SK-N-SH treated with all-trans-retinoic acid at 6 μM for 48 hours (cell line): ENCODE data around the gene RIMBP2.

Source experiments
- ATAC-seq: fragments of 200-7000 bp; cut with Tn5 transposase; 3 replicates; pipeline ENCODE4 v1.9.1; 2020; ENCODE audit warnings: mild to moderate bottlenecking, moderate library complexity
- ARNTL ChIP-seq: fragments of 450-650 bp; formaldehyde crosslinking; IDR thresholded peaks from 2 replicates; pipeline ENCODE4 v1.5.0; 2020; ENCODE audit warnings: low read depth, mild to moderate bottlenecking, moderate library complexity, borderline replicate concordance
- BACH2 ChIP-seq: fragments of 250-450 bp; sonication (Bioruptor Pico); IDR thresholded peaks from 2 replicates; pipeline ENCODE4 v1.9.0; 2021; ENCODE audit warnings: mild to moderate bottlenecking, borderline replicate concordance
- CSDC2 ChIP-seq: fragments of 250-450 bp; sonication (Bioruptor Pico); IDR thresholded peaks from 2 replicates; pipeline ENCODE4 v1.5.0; 2020; ENCODE audit warnings: mild to moderate bottlenecking, moderate library complexity
- CSRNP3 ChIP-seq: fragments of 250-450 bp; sonication (Bioruptor Pico); IDR thresholded peaks from 2 replicates; pipeline ENCODE4 v1.5.1; 2021; ENCODE audit warnings: mild to moderate bottlenecking, moderate library complexity
- ISL1 ChIP-seq: fragments of 250-450 bp; sonication (Bioruptor Pico); IDR thresholded peaks from 2 replicates; pipeline ENCODE4 v2.1.2; 2022; ENCODE audit warnings: mild to moderate bottlenecking, moderate library complexity
- OSR1 ChIP-seq: fragments of 250-450 bp; sonication (Bioruptor Pico); IDR thresholded peaks from 2 replicates; pipeline ENCODE4 v1.8.0; 2022; ENCODE audit warnings: moderate library complexity, mild to moderate bottlenecking, inconsistent platforms
- PPARA ChIP-seq: fragments of 250-450 bp; sonication (Bioruptor Pico); IDR thresholded peaks from 2 replicates; pipeline ENCODE4 v1.5.0; 2020; ENCODE audit warnings: mild to moderate bottlenecking, borderline replicate concordance
- RARB ChIP-seq: fragments of 250-450 bp; sonication (Bioruptor Pico); IDR thresholded peaks from 2 replicates; pipeline ENCODE4 v1.8.0; 2021; ENCODE audit warnings: mild to moderate bottlenecking, moderate library complexity
- SNAI2 ChIP-seq: fragments of 250-450 bp; sonication (Bioruptor Pico); IDR thresholded peaks from 2 replicates; pipeline ENCODE4 v1.5.0; 2020; ENCODE audit warnings: mild to moderate bottlenecking, moderate library complexity
- TCF4 ChIP-seq: fragments of 250-450 bp; sonication (Bioruptor Pico); IDR thresholded peaks from 2 replicates; pipeline ENCODE4 v1.8.0; 2021; ENCODE audit warnings: mild to moderate bottlenecking, moderate library complexity, borderline replicate concordance
- TSHZ2 ChIP-seq: fragments of 250-450 bp; sonication (Bioruptor Pico); IDR thresholded peaks from 2 replicates; pipeline ENCODE4 v1.5.0; 2020; ENCODE audit warnings: mild to moderate bottlenecking, moderate library complexity
- ZC3H10 ChIP-seq: fragments of 250-450 bp; sonication (Bioruptor Pico); IDR thresholded peaks from 2 replicates; pipeline ENCODE4 v1.5.1; 2021; ENCODE audit warnings: mild to moderate bottlenecking, moderate library complexity
- ZFP3 ChIP-seq: fragments of 250-450 bp; sonication (Bioruptor Pico); IDR thresholded peaks from 2 replicates; pipeline ENCODE4 v1.5.0; 2020; ENCODE audit warnings: mild to moderate bottlenecking, moderate library complexity
- ZFP30 ChIP-seq: fragments of 450-650 bp; formaldehyde crosslinking; IDR thresholded peaks from 2 replicates; pipeline ENCODE4 v1.5.0; 2022; ENCODE audit warnings: mild to moderate bottlenecking, moderate library complexity
- ZNF565 ChIP-seq: fragments of 450-650 bp; formaldehyde crosslinking; conservative IDR thresholded peaks from 2 replicates; pipeline ENCODE4 v1.5.0; 2020; ENCODE audit warnings: low read depth, mild to moderate bottlenecking, moderate library complexity
- ZNF70 ChIP-seq: fragments of 450-650 bp; formaldehyde crosslinking; IDR thresholded peaks from 2 replicates; pipeline ENCODE4 v1.5.0; 2020; ENCODE audit warnings: mild to moderate bottlenecking, moderate library complexity
- TF ChIP-seq, protein P1 (sequence below): fragments of 250-450 bp; sonication (Bioruptor Pico); IDR thresholded peaks from 2 replicates; pipeline ENCODE4 v1.5.1; 2020; ENCODE audit warnings: low read depth, mild to moderate bottlenecking, moderate library complexity
- TF ChIP-seq, protein P2 (sequence below): fragments of 250-450 bp; sonication (Bioruptor Pico); IDR thresholded peaks from 2 replicates; pipeline ENCODE4 v1.8.0; 2020; ENCODE audit warnings: mild to moderate bottlenecking, moderate library complexity, borderline replicate concordance
- TF ChIP-seq, protein P3 (sequence below): fragments of 250-450 bp; sonication (Bioruptor Pico); IDR thresholded peaks from 2 replicates; pipeline ENCODE4 v1.8.0; 2021; ENCODE audit warnings: low read depth, mild to moderate bottlenecking, moderate library complexity, borderline replicate concordance

Gene RIMBP2

DNA sequence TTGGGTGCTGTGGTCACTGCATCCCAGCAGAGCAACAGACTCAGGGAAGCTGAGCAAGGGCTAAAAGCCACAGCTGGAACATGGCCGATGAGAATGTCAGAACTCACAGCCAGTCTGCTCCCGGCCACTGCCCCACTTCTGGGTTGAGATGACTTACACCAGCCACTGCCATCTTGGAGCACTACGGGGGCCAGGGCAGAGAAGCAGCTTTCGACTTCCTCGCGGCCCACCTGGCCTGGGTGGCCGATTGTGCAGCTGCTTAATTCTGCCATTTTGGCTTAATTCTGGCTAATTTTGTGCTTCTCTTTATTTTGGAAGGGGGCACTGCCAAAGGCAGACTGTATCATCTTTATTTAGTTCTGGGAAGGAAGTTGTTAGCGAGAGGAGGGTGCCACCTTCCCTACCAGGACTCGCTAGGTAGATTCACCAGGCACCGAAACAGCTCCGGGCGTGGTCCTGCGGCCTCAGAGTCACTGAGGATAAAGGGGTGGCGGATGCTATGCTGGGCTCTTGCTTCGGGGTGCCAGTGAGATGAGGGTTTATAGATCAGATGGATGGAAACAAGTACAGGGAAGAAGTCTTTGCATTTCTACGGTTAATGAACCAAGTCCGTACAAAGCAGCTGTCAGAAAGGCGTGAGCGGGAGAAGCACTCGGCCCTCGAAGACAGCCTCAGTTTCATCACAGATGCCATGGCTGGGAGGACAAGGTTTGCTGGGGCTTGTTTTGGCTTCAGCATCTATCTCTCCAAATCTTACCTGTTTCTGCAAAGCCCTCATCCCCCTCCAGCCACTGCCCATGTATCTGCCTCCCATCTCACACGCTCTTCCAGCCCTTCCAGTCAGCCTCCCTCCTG, 230.6 kb downstream of the RIMBP2 start:
- no peak for ATAC-seq
- TF ChIP-seq, protein P1, sequence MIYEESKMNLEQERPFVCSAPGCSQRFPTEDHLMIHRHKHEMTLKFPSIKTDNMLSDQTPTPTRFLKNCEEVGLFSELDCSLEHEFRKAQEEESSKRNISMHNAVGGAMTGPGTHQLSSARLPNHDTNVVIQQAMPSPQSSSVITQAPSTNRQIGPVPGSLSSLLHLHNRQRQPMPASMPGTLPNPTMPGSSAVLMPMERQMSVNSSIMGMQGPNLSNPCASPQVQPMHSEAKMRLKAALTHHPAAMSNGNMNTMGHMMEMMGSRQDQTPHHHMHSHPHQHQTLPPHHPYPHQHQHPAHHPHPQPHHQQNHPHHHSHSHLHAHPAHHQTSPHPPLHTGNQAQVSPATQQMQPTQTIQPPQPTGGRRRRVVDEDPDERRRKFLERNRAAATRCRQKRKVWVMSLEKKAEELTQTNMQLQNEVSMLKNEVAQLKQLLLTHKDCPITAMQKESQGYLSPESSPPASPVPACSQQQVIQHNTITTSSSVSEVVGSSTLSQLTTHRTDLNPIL, result no peak
- no peak for TF ChIP-seq CSRNP3 (CRISPR knock-in tag)
- TF ChIP-seq BACH2 (CRISPR knock-in tag), result no peak
- no peak for TF ChIP-seq SNAI2
- no peak for TF ChIP-seq ZFP3
- TF ChIP-seq ZFP30, result no peak
- TF ChIP-seq TCF4 (CRISPR knock-in tag), result no peak
- TF ChIP-seq CSDC2, result no peak
- TF ChIP-seq, protein P2, sequence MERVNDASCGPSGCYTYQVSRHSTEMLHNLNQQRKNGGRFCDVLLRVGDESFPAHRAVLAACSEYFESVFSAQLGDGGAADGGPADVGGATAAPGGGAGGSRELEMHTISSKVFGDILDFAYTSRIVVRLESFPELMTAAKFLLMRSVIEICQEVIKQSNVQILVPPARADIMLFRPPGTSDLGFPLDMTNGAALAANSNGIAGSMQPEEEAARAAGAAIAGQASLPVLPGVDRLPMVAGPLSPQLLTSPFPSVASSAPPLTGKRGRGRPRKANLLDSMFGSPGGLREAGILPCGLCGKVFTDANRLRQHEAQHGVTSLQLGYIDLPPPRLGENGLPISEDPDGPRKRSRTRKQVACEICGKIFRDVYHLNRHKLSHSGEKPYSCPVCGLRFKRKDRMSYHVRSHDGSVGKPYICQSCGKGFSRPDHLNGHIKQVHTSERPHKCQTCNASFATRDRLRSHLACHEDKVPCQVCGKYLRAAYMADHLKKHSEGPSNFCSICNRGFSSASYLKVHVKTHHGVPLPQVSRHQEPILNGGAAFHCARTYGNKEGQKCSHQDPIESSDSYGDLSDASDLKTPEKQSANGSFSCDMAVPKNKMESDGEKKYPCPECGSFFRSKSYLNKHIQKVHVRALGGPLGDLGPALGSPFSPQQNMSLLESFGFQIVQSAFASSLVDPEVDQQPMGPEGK (CRISPR knock-in tag), result no peak
- TF ChIP-seq ZC3H10 (CRISPR knock-in tag), result no peak
- TF ChIP-seq ISL1 (CRISPR knock-in tag), result no peak
- no peak for TF ChIP-seq PPARA (CRISPR knock-in tag)
- TF ChIP-seq, protein P3, sequence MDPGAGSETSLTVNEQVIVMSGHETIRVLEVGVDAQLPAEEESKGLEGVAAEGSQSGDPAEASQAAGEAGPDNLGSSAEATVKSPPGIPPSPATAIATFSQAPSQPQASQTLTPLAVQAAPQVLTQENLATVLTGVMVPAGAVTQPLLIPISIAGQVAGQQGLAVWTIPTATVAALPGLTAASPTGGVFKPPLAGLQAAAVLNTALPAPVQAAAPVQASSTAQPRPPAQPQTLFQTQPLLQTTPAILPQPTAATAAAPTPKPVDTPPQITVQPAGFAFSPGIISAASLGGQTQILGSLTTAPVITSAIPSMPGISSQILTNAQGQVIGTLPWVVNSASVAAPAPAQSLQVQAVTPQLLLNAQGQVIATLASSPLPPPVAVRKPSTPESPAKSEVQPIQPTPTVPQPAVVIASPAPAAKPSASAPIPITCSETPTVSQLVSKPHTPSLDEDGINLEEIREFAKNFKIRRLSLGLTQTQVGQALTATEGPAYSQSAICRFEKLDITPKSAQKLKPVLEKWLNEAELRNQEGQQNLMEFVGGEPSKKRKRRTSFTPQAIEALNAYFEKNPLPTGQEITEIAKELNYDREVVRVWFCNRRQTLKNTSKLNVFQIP (CRISPR knock-in tag), result no peak
- TF ChIP-seq RARB, result no peak
- no peak for TF ChIP-seq ZNF70 (CRISPR knock-in tag)

DNA sequence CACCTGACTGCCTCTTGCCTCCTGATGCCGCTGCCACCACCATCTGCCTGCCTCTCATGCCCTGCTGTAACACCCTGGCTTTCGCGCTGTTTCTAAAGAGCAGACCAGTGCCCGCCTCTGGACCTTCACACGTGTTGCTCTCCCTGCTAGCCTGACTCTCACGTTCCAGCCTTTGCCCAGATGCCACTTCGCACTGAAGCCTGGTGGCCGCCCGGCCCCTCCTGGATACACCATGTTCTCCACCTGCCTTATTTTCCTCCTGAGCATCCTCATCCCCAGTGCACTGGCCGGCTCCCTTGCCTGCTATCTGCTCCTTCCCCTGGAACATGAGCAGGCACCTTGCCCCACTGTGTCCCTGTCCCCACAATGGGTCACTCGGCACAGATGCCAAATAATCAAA, 231.9 kb downstream of the RIMBP2 start:
- TF ChIP-seq ZFP30, result no peak
- TF ChIP-seq TSHZ2 (CRISPR knock-in tag), result no peak
- TF ChIP-seq ZNF565 (CRISPR knock-in tag), result no peak
- TF ChIP-seq ZNF70 (CRISPR knock-in tag), result no peak
- TF ChIP-seq, protein P1, result no peak
- TF ChIP-seq ISL1 (CRISPR knock-in tag), result no peak
- no peak for TF ChIP-seq ZFP3
- no peak for TF ChIP-seq RARB
- no peak for TF ChIP-seq TCF4 (CRISPR knock-in tag)
- TF ChIP-seq, protein P3 (CRISPR knock-in tag), result no peak
- no peak for TF ChIP-seq OSR1 (CRISPR knock-in tag)
- TF ChIP-seq BACH2 (CRISPR knock-in tag), result no peak
- TF ChIP-seq ARNTL (CRISPR knock-in tag), result no peak
- ATAC-seq, result no peak
